ENCODE results near the gene SLC16A12.

SLC16A12 gene

GRCh38 chr10:89494068-89494467 lies 41.3 kb downstream of the SLC16A12 start:
- H3K4me3 ChIP-seq (ENCODE audit: low read depth, low read length) = no peak overlapping the region
- in situ Hi-C loops (cut with HindIII; ENCODE audit: low sequenced_read_pairs) = no loop called here
- DNase-seq (ENCODE audit: low read depth) = no peak
- no peak for TF ChIP-seq CTCF (IDR thresholded peaks at IDR 0.05; ENCODE audit: low read depth, low read length, missing control alignments)

GRCh38 chr10:89491932-89492331 lies 43.5 kb downstream of the SLC16A12 start:
- no peak for DNase-seq (ENCODE audit: low read depth)
- in situ Hi-C loops (cut with HindIII; ENCODE audit: low sequenced_read_pairs) = no loop called here
- TF ChIP-seq CTCF (IDR thresholded peaks at IDR 0.05; ENCODE audit: low read depth, low read length, missing control alignments) = no peak
- H3K4me3 ChIP-seq (ENCODE audit: low read depth, low read length) = no peak overlapping the region

GRCh38 chr10:89490596-89491335 lies 44.6 kb downstream of the SLC16A12 start:
- no peak for TF ChIP-seq CTCF (IDR thresholded peaks at IDR 0.05; ENCODE audit: low read depth, low read length, missing control alignments)
- DNase-seq (ENCODE audit: low read depth) = no peak
- H3K4me3 ChIP-seq (ENCODE audit: low read depth, low read length) = no peak overlapping the region
- in situ Hi-C loops (cut with HindIII; ENCODE audit: low sequenced_read_pairs) = no loop called here

GRCh38 chr10:89482256-89482655 lies 53.1 kb downstream of the SLC16A12 start:
- TF ChIP-seq CTCF (IDR thresholded peaks at IDR 0.05; ENCODE audit: low read depth, low read length, missing control alignments) = no peak
- in situ Hi-C loops (cut with HindIII; ENCODE audit: low sequenced_read_pairs) = no loop called here

GRCh38 chr10:89481662-89482061 lies 53.7 kb downstream of the SLC16A12 start:
- peak; percentile 88 for DNase-seq (ENCODE audit: low read depth)
- in situ Hi-C loops (cut with HindIII; ENCODE audit: low sequenced_read_pairs) = no loop called here
- TF ChIP-seq CTCF (IDR thresholded peaks at IDR 0.05; ENCODE audit: low read depth, low read length, missing control alignments) = no peak
- no peak overlapping the region for H3K4me3 ChIP-seq (ENCODE audit: low read depth, low read length)

More at GRCh38 chr10:89482256-89482655, 53.1 kb downstream of the SLC16A12 start:
- DNase-seq (ENCODE audit: low read depth) = no peak
- H3K4me3 ChIP-seq (ENCODE audit: low read depth, low read length) = no peak overlapping the region

- DNase-seq (ENCODE audit: low read depth) = no peak
- H3K4me3 ChIP-seq (ENCODE audit: low read depth, low read length) = no peak overlapping the region
- TF ChIP-seq CTCF (IDR thresholded peaks at IDR 0.05; ENCODE audit: low read depth, low read length, missing control alignments) = no peak
- in situ Hi-C loops (cut with HindIII; ENCODE audit: low sequenced_read_pairs) = loop anchor here (5.0 kb wide), 1 partner anchor 52 kb away; no protein-coding TSS in a partner anchor
Observed at GRCh38 chr10:89479771-89480446, 55.5 kb downstream of the SLC16A12 start.

Measured in astrocyte of the cerebellum (primary cell).